Activated T-cell treated with anti-CD3 and anti-CD28 coated beads, Interleukin-2, amount 50 U/mL, for 72 hours (primary cell): Measurements from ENCODE around the gene CHRM3. TPM values are rescaled to one million over a fixed set of nuclear protein-coding genes. Genes with fewer than 3 reads are reported as not detected.

ENCODE experiments used
- ATAC-seq, 2 donors: fragments of 150-1000 bp; cut with Tn5 transposase; replicated peaks in 1 of 2; 2 replicates each; pipeline ENCODE4 v1.10.0; 2021; ENCODE audit warnings: moderate library complexity in 2 of 2, mild to moderate bottlenecking in 1 of 2
- DNase-seq, 2 donors: peaks; one replicate each; pipeline ENCODE4 v3.0.0; 2021 to 2022; ENCODE audit warnings: mixed read lengths in 1 of 2
- H3K27ac Mint-ChIP-seq: one replicate; pipeline ENCODE4 v1.8.0; 2022; ENCODE audit warnings: mild to moderate bottlenecking, moderate library complexity, mixed read lengths
- H3K27me3 Mint-ChIP-seq: one replicate; pipeline ENCODE4 v1.8.0; 2022; ENCODE audit warnings: low read depth, mixed read lengths
- H3K36me3 Mint-ChIP-seq, 2 donors: one replicate each; pipeline ENCODE4 v1.8.0; 2022; ENCODE audit warnings: mixed read lengths in 2 of 2, mild to moderate bottlenecking in 1 of 2; ENCODE audit not compliant: insufficient read depth in 2 of 2
- H3K4me1 Mint-ChIP-seq: one replicate; pipeline ENCODE4 v1.8.0; 2022; ENCODE audit warnings: low read depth, mixed read lengths
- H3K4me3 Mint-ChIP-seq, 2 donors: one replicate each; pipeline ENCODE4 v1.8.0; 2022; ENCODE audit warnings: mild to moderate bottlenecking in 2 of 2, mixed read lengths in 2 of 2, moderate library complexity in 2 of 2
- H3K9me3 Mint-ChIP-seq, 2 donors: one replicate each; pipeline ENCODE4 v1.8.0; 2022; ENCODE audit warnings: mixed read lengths in 2 of 2
- total RNA-seq, 2 donors: library from RNA; stranded (reverse); gene quantifications; one replicate each; pipeline ENCODE4 v1.2.3, GENCODE V29; 2022

CHRM3 gene
- total RNA-seq, 2 donors from 2014 or later: 0.28 to 0.50 TPM

- Mint-ChIP-seq H3K4me3 (no peak overlapping the region), H3K4me1 (no peaks in the 10 kb centered on the region), H3K27ac (no peak overlapping the region), H3K36me3 (no peaks in the 10 kb centered on the region), H3K27me3 (no peaks in the 10 kb centered on the region), H3K9me3 (no peaks in the 10 kb centered on the region)
- DNase-seq (no peak), ATAC-seq (no peak)
Measured at GRCh38 chr1:239421811-239422210, 35.4 kb downstream of the CHRM3 start.

GRCh38 chr1:239422818-239423217 is 36.5 kb downstream of the CHRM3 start:
- DNase-seq: no peak
- Mint-ChIP-seq H3K4me1 (no peaks in the 10 kb centered on the region), H3K27ac (no peak overlapping the region), H3K4me3 (no peak overlapping the region), H3K27me3 (no peaks in the 10 kb centered on the region), H3K36me3 (no peaks in the 10 kb centered on the region), H3K9me3 (peaks cover 0 to 2% of the 10 kb centered on the region in 2 donors)
- no peak for ATAC-seq

GRCh38 chr1:239426821-239427475 is 40.6 kb downstream of the CHRM3 start:
- Mint-ChIP-seq H3K9me3 (peaks cover 0 to 2% of the 10 kb centered on the region in 2 donors), H3K36me3 (no peaks in the 10 kb centered on the region), H3K4me1 (no peaks in the 10 kb centered on the region), H3K27ac (no peak overlapping the region), H3K27me3 (no peaks in the 10 kb centered on the region), H3K4me3 (no peak overlapping the region)
- DNase-seq (no peak), ATAC-seq (no peak)

DNA sequence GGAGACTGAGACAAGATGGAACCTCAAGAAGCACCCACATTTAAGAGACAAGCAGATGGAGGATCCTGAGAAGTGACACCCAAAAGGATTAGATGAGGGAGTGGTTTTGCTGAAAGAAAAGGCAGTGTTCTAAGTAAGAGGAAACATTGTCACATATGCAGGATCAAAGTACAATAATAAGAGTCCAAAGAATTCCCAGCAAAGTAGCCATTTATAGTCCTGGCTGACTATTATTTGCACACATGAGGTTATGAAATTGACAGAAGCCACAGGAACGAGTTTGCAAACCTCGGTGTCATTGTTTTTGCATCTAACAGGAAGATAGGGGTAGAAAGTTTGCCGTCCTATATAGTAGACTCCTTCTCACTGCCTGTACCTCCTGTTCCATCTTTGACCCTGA is 41.3 kb downstream of the CHRM3 start:
- Mint-ChIP-seq H3K9me3 (peaks cover 0 to 2% of the 10 kb centered on the region in 2 donors), H3K27me3 (no peaks in the 10 kb centered on the region), H3K4me3 (no peak overlapping the region), H3K27ac (no peak overlapping the region), H3K36me3 (no peaks in the 10 kb centered on the region), H3K4me1 (no peaks in the 10 kb centered on the region)
- ATAC-seq (no peak), DNase-seq (no peak)

DNA sequence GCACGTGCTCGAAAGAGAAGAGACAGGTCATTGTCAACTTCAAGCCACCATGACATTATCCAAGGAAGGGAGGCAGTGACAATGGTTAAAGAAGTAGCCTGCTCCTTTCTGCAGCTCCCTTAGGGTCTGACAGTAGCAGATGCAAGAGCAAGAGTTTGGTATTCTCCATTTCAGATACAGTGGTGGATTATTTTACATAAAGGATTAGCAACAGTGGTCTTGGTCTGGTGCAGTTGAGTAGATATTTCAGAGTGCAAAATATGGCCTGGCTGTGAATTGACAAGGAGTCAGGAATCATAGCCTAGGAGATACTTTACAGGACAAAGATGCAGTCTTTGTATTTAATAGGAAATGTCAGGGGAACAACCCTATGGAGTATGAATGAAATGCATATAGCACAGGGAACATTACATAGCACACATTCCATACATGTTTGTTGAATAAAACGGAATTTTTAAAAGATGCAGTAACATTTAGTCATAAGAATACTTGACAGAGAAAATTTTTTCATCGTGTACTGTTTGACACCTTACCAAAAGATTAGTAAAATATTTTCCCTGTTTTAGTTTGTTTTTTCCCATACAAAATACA is 41.8 kb downstream of the CHRM3 start:
- H3K27me3 Mint-ChIP-seq: no peaks in the 10 kb centered on the region
- H3K4me1 Mint-ChIP-seq: no peaks in the 10 kb centered on the region
- DNase-seq (no peak), ATAC-seq (no peak)
- no peak overlapping the region for H3K27ac Mint-ChIP-seq
- H3K36me3 Mint-ChIP-seq: no peaks in the 10 kb centered on the region
- no peak overlapping the region for H3K4me3 Mint-ChIP-seq
- peaks cover 0 to 2% of the 10 kb centered on the region in 2 donors for H3K9me3 Mint-ChIP-seq

DNA sequence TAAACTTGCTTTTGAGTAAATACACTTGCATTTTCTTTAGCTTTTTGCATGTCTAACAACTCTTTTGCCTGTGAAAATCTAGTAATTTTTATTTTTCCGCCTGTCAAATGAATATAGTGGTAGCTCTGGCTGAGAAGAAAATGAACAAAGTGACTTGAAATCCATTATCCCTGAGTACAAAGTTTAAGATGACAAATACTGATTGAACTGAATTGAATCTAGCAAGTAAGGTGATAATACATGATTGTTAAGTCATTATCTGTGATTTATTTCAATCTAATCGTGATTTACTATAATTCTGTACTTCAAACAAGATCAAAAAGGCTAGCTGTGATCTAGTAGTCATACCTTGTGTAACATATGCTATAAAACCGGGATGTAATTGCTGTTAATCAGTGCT is 42.8 kb downstream of the CHRM3 start:
- Mint-ChIP-seq H3K36me3 (no peaks in the 10 kb centered on the region), H3K27me3 (no peaks in the 10 kb centered on the region), H3K27ac (no peak overlapping the region), H3K4me3 (no peak overlapping the region), H3K4me1 (no peaks in the 10 kb centered on the region), H3K9me3 (peaks cover 0 to 2% of the 10 kb centered on the region in 2 donors)
- ATAC-seq (no peak), DNase-seq (no peak)

- no peak overlapping the region for H3K4me3 Mint-ChIP-seq
- DNase-seq: no peak
- H3K27me3 Mint-ChIP-seq: no peaks in the 10 kb centered on the region
- H3K27ac Mint-ChIP-seq: no peak overlapping the region
- no peak for ATAC-seq
- no peaks in the 10 kb centered on the region for H3K36me3 Mint-ChIP-seq
- H3K4me1 Mint-ChIP-seq: no peaks in the 10 kb centered on the region
- H3K9me3 Mint-ChIP-seq: peaks cover 0 to 2% of the 10 kb centered on the region in 2 donors
Measured at GRCh38 chr1:239432255-239432654, 45.9 kb downstream of the CHRM3 start.

- Mint-ChIP-seq H3K4me1 (no peaks in the 10 kb centered on the region), H3K36me3 (no peaks in the 10 kb centered on the region), H3K27me3 (no peaks in the 10 kb centered on the region), H3K27ac (no peak overlapping the region), H3K4me3 (no peak overlapping the region), H3K9me3 (no peaks in the 10 kb centered on the region)
- ATAC-seq (no peak), DNase-seq (no peak)
Measured at GRCh38 chr1:239434181-239434580, 47.8 kb downstream of the CHRM3 start.
